GM12891 (cell line): ENCODE measurements around the gene SYNPO.

ENCODE experiments used
- POLR2A ChIP-seq: IDR thresholded peaks from 2 replicates; pipeline ENCODE4 v1.6.1; 2011; ENCODE audit warnings: low read depth, low read length, control low read depth
- POLR2AphosphoS5 ChIP-seq: IDR thresholded peaks from 2 replicates; pipeline ENCODE4 v1.6.1; 2011; ENCODE audit warnings: low read depth, low read length, control low read depth

GRCh38 chr5:150651924-150652671 is 11.6 kb downstream of the SYNPO start:
- TF ChIP-seq POLR2AphosphoS5 (no peak), POLR2A (no peak)
